Measurements from ENCODE around the gene SRXN1. TPM values are rescaled to one million over a fixed set of nuclear protein-coding genes. Genes with fewer than 3 reads are reported as not detected.

Gene SRXN1
- total RNA-seq, 1 donor from 2014 or later = 55.3 TPM

- intact Hi-C loops (cut with micrococcal nuclease) = no loop called here
- DNase-seq = no peak
Measured at GRCh38 chr20:689348-689747, 36.3 kb upstream of the SRXN1 start.

DNA sequence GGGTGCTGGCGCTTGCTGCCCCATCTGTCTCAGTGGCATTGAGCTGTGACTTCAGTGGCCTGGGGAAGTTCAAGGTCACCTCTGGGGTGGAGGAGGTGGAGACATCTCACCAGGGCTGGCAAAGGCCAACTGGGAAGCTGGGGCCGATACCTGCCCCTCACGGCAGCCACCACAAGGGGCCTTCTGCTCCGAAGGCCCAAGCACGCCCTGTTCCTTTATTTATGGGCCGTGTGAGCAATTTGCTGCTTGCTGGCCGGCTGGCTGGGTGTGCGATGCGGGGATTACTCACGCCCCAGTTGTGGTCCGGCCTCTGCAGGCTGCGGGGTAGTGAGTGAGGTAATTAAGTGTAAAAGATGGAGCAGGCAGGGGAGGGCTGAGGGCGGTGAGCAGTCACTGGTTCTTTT, 35.8 kb upstream of the SRXN1 start:
- peaks cover 55% of the 10 kb centered on the region for H3K27me3 ChIP-seq (ENCODE audit: low read depth)
- DNase-seq = no peak
- H3K4me1 ChIP-seq = no peaks in the 10 kb centered on the region
- H3K27ac ChIP-seq (replicated peaks) = no peak overlapping the region
- no peak overlapping the region for H3K4me3 ChIP-seq
- intact Hi-C loops (cut with micrococcal nuclease) = no loop called here
- H3K36me3 ChIP-seq = no peaks in the 10 kb centered on the region
- H3K9me3 ChIP-seq (replicated peaks) = peaks cover 5% of the 10 kb centered on the region
- TF ChIP-seq, protein P1, sequence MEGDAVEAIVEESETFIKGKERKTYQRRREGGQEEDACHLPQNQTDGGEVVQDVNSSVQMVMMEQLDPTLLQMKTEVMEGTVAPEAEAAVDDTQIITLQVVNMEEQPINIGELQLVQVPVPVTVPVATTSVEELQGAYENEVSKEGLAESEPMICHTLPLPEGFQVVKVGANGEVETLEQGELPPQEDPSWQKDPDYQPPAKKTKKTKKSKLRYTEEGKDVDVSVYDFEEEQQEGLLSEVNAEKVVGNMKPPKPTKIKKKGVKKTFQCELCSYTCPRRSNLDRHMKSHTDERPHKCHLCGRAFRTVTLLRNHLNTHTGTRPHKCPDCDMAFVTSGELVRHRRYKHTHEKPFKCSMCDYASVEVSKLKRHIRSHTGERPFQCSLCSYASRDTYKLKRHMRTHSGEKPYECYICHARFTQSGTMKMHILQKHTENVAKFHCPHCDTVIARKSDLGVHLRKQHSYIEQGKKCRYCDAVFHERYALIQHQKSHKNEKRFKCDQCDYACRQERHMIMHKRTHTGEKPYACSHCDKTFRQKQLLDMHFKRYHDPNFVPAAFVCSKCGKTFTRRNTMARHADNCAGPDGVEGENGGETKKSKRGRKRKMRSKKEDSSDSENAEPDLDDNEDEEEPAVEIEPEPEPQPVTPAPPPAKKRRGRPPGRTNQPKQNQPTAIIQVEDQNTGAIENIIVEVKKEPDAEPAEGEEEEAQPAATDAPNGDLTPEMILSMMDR (IDR thresholded peaks at IDR 0.05; ENCODE audit: borderline replicate concordance) = no peak

More at GRCh38 chr20:689348-689747, 36.3 kb upstream of the SRXN1 start:
- H3K9me3 ChIP-seq (replicated peaks) = peaks cover 5% of the 10 kb centered on the region
- no peaks in the 10 kb centered on the region for H3K4me1 ChIP-seq
- H3K36me3 ChIP-seq = no peaks in the 10 kb centered on the region
- H3K27ac ChIP-seq (replicated peaks) = no peak overlapping the region
- H3K4me3 ChIP-seq = no peak overlapping the region
- peaks cover 50% of the 10 kb centered on the region for H3K27me3 ChIP-seq (ENCODE audit: low read depth)
- TF ChIP-seq, protein P1 (IDR thresholded peaks at IDR 0.05; ENCODE audit: borderline replicate concordance) = no peak

DNA sequence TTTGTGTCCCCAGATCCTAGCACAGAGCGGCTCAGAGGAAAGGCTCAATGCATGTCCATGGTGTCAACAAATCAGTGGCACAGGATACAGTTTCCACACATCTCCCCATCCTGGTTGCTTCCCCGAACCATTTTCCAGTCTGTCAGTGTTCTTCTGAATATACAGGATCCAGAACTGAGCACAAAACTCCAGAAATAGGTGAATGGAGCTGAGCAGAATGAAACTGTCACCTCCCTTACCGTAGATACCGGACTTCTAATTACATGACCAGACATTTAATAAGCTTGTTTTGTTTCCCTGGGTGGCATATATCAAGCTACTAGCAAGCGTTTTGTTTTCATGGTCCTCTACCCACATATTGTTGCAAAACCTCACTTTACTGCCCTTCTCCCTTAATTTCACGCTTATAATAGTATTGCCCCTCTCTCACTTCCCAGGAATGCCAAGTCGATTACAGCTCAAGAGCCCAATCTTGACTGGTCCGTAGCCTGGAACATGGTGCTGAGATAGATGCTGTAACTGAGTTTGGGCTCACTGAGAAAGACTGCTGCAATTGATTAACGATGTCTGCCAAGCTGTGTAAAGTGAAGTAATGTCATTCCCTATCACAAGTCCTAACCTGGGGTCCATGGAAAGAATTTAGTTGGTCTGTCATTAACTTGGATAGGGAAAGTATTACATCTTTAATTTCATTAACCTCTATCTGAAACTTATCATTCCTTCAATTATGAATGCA, 34.6 kb upstream of the SRXN1 start:
- no peak overlapping the region for H3K4me3 ChIP-seq
- no peaks in the 10 kb centered on the region for H3K36me3 ChIP-seq
- H3K27ac ChIP-seq (replicated peaks) = no peak overlapping the region
- no peaks in the 10 kb centered on the region for H3K4me1 ChIP-seq
- peaks cover 5% of the 10 kb centered on the region for H3K9me3 ChIP-seq (replicated peaks)
- intact Hi-C loops (cut with micrococcal nuclease) = no loop called here
- H3K27me3 ChIP-seq (ENCODE audit: low read depth) = peaks cover 67% of the 10 kb centered on the region
- TF ChIP-seq, protein P1 (IDR thresholded peaks at IDR 0.05; ENCODE audit: borderline replicate concordance) = no peak
- no peak for DNase-seq

GRCh38 chr20:684676-685319, 31.8 kb upstream of the SRXN1 start:
- Histone ChIP-seq H3K4me1 (no peaks in the 10 kb centered on the region), H3K27me3 (ENCODE audit: low read depth) (peaks cover 94% of the 10 kb centered on the region), H3K27ac (replicated peaks) (no peak overlapping the region), H3K9me3 (replicated peaks) (peaks cover under 1% of the 10 kb centered on the region), H3K4me3 (no peak overlapping the region), H3K36me3 (no peaks in the 10 kb centered on the region)
- intact Hi-C loops (cut with micrococcal nuclease) = no loop called here
- TF ChIP-seq, protein P1 (IDR thresholded peaks at IDR 0.05; ENCODE audit: borderline replicate concordance) = no peak
- DNase-seq = no peak

GRCh38 chr20:682123-682522, 29.1 kb upstream of the SRXN1 start:
- Histone ChIP-seq H3K27ac (replicated peaks) (no peak overlapping the region), H3K27me3 (ENCODE audit: low read depth) (peaks cover 96% of the 10 kb centered on the region)

More at GRCh38 chr20:682123-682522, 29.1 kb upstream of the SRXN1 start:
- no peak overlapping the region for H3K4me3 ChIP-seq
- TF ChIP-seq, protein P1 (IDR thresholded peaks at IDR 0.05; ENCODE audit: borderline replicate concordance) = no peak
- H3K9me3 ChIP-seq (replicated peaks) = no peaks in the 10 kb centered on the region
- H3K4me1 ChIP-seq = peaks cover 1% of the 10 kb centered on the region
- no peaks in the 10 kb centered on the region for H3K36me3 ChIP-seq
- intact Hi-C loops (cut with micrococcal nuclease) = no loop called here
- DNase-seq = no peak
